NT2/D1 (cell line): ENCODE measurements around the gene ATXN7L3.

Experiments used
- SUZ12 ChIP-seq: IDR thresholded peaks from 2 replicates; pipeline ENCODE4 v1.6.1; 2011; ENCODE audit not compliant: insufficient read length, insufficient read depth; ENCODE audit errors: extremely low read depth
- YY1 ChIP-seq: IDR thresholded peaks from 2 replicates; pipeline ENCODE4 v1.6.1; 2011; ENCODE audit not compliant: insufficient read length, insufficient read depth
- ZNF274 ChIP-seq: IDR thresholded peaks from 2 replicates; pipeline ENCODE4 v1.6.1; 2011; ENCODE audit warnings: mild to moderate bottlenecking, low read depth, low read length

DNA sequence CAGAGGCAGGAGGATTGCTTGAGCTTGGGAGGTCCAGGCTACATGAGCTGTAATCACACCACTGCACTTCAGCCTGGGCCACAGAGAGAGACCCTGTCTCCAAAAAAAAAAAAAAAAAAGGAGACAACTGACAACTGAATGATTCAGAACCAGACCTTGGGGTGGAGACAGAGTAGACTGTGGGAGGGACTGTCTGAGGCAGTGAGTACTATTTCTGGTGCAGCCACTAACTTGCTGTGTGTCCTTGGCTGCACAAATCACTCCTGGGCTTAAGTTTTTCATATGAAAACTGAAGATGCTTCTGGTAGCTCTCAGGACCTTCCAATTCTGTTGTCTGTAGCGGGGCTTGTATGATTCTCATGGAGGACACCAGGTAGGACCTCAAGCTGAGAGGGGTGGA is 23.4 kb downstream of the ATXN7L3 start:
- TF ChIP-seq ZNF274 = no peak
- TF ChIP-seq SUZ12 = no peak
- TF ChIP-seq YY1 = no peak
